Activated gamma-delta T cell treated with anti-CD3 and anti-CD28 coated beads, Interleukin-2, amount 50 U/mL, for 16 hours (primary cell): ENCODE data around the gene BOK.
"Not testable (repeated sequence)": the region's sequence is repeated elsewhere in the genome, so short reads cannot be mapped to it uniquely, and the experiment has no call there.

Experiments
- DNase-seq: peaks from one replicate; pipeline ENCODE4 v3.0.0-alpha.2; 2020; ENCODE audit warnings: low read depth

BOK gene

DNA sequence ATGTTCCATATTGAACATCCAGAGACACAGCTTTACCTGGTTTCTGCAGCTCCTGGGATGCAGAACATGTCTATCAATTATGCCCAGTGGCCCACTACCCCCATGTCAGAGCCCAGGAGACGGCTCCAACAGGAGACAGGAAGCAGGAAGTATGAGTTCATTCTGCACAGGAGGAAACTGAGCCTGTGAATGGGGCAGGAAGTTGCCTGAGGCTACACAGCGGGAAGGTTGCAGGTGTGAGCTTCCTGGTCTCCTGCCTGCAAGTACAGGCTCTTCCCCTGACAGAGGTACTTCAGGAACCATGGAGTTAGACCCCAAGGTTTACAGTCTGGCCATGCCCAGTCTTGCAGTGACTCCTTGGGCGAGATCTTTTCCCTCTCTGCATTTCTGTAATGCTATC is 2.8 kb upstream of the BOK start:
- no peak for DNase-seq

DNA sequence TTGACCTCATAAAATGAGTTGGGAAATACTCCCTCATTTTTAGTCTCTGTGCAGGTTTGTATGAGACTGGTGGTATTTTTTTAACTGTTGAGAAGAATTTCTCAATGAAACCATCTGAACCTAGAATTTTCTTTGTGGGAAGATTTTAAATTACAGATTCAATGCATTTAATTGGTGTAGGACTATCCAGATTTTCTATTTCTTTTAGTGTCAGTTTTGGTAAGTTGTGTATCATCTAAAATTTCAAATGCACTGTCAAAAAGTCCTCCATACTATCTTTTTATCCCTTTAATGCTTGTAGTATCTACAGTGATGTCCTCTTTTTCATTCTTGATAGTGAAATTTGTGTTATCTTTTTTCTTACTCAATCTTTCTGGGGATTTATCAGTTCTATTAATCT is 1.8 kb upstream of the BOK start:
- no peak for DNase-seq

DNA sequence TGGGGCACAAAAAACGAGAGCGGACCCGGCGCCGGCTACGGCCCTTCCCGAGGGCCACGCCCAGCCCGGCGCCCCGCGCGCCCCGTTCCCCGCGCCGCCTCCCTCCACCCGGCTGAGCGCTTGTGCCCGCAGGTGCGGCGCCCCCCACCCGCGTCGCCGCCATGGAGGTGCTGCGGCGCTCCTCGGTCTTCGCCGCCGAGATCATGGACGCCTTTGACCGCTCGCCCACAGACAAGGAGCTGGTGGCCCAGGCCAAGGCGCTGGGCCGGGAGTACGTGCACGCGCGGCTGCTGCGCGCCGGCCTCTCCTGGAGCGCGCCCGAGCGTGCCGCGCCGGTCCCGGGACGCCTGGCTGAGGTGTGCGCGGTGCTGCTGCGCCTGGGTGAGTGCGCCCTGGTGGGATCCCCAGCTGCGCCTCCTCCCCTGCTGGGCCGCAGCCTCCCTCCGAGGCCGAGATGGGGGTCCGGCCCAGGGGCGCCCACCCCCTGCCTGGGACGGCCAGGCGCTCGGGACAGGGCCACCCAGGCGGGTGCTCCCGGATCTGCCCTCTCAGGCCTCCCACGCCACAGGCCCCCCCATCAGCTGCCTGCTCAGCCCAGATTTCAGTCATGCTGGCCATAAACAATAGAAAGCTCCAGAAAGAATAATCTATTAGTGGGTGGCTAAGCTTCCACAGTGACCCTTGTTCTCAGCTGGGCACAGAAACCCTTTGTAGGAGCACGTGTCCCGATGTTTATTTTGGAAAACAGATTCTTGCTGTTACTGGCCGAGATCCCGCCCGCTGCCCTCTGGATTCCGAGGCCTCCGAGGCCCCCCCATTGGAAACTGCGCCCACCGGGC is 997 bp downstream of the BOK start:
- no peak for DNase-seq

DNA sequence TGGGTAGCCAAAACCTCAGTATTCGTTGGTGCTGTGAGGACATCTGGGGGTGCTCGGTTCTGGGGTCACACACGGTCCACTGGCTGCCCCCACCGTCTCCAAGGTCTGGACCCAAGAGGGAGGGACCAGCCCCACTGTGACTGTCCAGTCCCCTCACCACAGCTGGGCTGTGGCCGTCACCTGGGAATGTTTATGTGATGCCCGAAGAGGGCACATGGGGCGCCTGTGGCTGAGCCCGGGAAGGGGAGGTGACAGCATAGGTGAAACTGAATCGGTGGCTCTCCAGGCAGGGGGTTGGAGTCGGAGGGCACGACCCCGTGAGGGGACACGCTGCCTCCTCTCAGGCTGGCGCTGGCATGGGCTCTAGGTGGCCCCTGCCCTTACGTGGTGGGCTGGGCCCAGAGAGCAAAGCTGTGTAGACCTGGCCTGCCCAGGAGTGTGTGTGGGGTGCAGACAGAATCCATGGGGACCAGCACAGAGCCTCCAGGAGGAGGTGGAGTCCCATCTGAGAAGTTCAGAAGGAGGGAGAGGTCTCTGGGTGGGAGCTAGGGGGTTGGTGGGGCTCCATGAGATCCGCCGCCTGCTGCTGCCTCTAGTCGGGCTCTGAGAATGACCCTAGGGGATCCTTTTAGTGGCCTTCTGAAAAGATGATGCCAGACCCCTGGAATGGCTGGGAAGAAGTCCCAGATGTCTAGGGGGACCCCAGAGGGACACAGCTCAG is 1.8 kb downstream of the BOK start:
- no peak for DNase-seq

DNA sequence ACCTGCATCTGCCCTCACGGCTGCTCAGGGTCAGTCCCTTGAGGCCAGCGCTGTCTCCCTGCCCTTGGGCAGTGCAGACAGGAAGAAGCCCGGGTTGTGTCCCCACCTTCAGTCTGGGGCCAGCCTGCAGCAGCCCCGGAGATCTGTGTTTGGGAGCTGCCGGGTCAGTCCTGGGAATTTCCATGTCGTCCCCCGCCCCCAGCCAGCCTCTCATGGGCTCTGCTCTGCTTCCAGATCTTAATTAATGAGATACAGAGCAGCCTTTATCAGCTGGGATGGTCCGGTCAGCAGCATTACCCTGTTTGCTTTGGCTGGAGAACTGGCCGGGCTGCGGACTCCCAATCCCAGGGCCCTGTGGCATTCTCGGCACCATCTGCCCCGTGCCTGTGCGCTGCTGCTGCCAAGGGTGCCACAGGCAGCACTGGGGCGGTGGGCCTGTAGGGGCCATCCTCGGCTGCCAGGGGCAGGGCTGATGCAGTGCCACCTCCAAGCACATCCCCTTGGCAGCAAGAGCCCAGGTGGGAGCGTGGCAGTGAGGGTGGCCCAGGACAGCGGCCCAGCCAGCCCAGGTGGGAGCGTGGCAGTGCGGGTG is 2.4 kb downstream of the BOK start:
- DNase-seq = no peak

DNA sequence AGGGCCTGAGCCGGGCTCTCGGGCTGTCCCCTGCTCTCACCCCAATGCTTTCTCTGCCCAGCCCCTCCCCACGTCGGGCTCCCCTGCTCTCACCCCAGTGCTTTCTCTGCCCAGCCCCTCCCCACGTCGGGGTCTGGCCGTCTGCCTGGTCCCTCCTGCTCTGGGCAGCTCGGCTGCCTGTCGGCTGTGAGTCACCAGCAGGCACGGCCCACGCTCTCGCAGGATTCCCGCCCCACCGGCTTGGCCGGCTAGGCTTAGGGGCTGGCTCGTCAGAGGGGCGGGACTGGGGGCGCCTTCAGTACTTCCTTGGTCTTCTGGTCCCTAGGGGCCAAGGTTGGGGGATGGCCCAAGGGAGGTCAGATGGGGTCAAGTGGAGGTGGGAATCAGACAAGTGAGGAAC is 3.3 kb downstream of the BOK start:
- no peak for DNase-seq

DNA sequence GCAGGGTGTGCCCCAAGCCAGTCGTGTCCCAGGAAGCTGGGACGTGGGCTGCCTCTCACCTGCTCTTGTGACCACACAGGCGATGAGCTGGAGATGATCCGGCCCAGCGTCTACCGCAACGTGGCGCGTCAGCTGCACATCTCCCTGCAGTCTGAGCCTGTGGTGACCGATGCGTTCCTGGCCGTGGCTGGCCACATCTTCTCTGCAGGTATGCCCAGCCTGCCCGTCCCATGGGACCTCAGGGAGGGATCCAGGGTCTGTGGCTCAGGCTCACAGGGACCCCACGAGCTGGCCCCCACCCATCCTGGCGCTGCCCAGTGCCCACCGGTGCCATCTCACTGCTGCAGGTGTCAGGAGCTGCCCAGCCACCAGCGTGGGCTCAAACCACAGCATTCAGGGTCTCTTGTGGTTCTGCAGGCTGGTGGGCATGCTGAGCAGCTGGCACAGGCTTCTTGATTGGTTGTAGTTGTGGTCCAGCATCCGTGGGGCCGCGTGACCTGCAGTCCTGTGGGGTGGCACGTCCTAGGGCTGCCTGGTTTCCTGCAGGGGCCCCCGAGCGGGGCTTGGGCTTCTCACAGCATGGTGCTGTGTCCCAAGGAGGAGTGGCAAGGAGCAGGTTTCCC is 3.8 kb downstream of the BOK start:
- no peak for DNase-seq

DNA sequence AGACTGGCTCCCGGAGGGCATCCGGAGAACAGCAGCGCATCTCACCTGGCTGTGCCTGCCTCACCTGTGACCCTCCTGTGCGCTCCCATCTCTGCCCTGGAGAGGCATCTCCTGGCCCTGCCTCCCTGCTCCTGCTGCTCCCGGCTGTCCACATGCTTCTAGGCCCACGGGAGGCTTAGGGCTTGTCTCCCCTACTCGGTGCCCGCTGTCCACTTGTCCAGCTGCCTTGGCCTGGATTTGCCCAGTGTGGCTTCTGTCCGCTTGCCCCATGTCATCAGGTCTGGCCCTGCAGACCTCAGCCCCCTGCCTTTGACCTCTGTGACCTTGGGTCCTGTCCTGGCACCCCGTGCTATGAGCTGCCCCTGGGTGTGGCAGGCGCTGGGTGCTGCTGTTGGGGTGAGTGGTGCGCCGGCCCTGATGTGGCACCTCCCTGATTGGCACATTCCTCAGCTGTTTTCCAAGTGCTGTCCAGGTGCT is 4.5 kb downstream of the BOK start:
- no peak for DNase-seq

DNA sequence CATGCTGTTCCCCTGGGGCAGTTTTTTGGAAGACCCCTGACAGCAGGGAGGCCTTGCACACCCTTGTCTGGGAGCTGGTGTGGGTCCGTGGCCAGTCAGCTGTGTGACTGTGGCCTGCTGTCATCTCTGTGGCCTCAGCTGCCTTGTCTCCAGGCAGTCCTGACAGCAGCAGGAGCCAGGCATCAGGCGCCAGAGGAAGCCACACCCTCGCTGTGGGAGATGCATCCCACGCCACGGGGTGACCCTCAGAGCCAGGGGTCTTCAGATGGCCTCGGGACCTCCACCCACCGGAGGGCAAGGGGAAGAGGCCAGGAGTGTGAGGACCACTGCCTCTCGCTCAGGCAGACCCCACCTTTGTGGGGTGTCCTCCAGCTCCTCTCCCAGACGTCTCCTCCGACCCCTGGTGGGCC is 5.0 kb downstream of the BOK start:
- no peak for DNase-seq

DNA sequence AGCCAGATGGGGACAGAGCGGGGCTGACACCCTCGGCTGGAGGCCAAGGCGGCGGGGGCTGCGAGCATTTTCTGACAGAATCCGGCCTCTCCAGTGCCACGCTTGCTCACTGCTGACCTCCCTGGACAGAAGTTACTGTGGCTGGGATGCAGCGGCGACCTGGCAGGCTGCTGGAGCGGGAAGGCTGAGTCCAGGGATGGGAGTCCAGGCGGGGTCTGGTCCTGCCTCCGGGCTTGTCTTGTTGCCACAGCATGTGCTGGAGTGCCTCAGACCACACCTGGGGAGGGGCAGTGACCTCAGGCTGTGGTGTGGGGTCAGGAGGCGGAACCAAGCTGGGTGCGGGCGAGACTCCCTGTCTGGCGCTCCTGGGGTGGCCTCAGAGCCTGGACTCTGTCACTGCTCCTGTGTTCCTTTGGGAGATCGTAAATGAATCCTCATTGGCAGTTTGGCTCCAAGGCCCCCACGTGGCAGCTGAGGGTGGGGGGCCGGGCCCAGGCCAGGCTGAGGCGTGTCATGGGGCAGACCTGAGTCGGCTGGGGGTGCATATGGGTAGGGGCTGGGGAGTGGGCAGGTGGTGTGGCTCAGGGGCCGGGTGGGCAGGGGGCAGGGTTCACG is 5.5 kb downstream of the BOK start:
- DNase-seq = no peak

DNA sequence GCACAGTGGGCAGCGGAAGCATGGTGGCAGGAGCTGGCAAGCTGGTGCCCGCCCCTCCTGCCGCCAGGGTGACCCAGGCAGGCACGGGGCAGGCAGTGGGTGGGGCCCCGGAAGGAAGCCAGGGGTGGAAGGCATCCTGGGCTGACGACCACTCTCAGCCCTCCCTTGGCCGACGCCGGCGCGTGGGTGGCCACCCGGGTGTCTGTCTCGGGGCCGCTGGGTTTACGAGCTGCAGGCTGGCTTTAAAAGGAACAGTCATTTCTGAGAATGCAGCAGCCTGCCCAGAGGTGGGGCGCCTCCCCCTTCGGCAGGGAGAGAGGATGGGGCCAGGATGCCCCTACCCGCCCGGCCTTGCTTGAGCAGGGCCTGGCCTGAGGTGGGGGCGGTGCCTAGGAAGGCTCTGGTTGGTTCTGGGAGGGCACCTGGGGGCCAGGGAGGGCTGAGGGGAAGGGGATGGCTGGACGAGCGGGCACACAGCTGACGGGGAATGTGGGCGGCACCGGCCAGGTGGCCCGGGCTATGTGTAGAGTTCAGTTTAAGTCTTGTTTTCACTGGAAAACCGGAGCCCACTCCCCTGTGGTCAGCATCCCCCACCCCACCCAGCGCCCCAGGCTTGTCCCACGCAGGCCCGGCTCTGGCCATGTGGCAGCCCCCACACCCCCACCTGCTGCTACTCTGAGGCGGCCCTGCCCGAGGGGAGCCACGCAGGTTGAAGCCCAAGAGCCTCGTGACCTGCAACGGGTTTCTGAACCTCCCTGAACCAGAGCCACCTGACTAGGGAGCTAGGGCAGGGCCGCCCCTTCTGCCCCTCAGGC is 6.3 kb downstream of the BOK start:
- no peak for DNase-seq

DNA sequence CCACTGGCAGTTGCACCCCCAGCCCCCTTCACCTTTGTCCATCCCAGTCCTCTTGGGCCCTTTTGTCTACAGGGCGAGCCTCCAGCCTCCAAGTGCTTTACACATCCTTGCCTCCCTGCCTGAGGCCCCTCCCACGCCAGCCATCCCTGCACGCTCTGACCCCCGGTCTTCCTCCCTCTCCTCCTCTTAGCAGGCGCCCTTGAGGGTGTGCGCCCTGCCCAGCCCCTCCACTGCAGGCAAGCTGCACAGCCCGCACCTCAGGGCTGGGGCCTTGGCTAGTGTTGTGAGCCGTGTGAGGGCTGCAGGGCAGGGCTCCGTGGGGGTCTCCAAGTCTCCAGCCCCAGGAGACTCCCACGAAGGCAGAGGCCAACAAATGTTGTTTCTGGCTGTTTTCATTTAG is 6.9 kb downstream of the BOK start:
- DNase-seq = no peak

DNA sequence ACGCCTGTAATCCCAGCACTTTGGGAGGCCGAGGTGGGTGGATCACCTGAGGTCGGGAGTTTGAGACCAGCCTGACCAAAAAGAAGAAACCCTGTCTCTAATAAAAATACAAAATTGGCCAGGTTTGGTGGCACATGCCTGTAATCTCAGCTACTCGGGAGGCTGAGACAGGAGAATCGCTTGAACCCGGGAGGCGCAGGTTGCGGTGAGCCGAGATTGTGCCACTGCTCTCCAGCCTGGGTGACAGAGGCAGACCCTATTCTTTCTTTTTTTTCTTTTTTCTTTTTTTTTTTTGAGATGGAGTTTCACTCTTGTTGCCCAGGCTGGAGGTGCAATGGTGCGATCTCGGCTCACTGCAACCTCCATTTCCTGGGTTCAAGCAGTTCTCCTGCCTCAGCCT is 7.5 kb downstream of the BOK start:
- DNase-seq = not testable (repeated sequence)

DNA sequence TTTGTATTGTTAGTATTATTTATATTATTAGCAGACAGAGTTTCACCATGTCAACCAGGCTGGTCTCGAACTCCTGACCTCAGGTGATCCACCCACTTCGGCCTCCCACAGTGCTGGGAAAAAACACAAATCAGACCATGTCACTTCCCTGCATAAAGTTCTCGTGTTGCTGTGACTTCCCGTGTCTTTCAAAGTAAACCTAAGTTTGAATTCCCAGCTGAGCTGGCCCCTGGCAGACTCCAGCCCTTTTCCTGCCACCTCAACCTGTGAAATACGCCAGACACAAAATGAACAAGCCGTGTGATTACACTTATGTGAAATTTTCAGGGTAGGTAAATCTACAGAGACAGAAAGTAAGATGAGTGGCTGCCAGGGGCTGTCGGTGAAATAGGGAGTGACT is 7.9 kb downstream of the BOK start:
- no peak for DNase-seq

DNA sequence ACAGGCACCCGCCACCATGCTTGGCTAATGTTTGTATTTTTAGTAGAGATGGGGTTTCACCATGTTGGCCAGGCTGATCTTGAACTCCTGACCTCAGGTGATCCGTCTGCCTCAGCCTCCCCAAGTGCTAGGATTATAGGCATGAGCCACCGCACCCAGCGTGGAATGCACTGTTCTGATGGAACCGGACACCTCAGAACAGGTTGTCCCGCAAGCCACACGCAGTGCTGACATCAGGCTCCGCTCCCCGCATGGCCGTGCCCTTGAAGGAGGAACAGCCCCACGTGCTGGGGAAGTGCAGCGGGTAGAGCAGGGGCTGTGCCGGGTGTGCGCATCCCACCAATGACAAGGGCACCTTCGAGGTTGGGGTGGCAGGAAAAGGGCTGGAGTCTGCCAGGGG is 8.7 kb downstream of the BOK start:
- not testable (repeated sequence) for DNase-seq

DNA sequence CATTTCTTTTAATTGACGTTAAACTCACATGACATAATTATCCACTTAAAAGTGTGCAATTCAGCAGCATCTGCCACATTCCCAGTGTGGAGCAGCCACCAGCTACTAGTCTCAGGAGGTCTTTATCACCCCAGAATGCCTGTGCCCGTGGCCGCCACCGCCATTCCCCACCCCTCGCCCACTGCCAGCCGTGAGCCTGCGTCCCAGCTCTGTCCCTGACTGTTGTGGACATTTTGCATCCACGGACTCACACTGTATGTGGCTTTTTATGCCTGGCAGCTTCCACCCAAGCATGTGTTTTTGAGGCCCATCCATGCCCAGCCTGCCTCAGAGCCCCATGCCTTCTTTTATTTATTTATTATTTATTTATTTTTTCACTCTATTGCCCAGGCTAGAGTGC is 9.2 kb downstream of the BOK start:
- no peak for DNase-seq

DNA sequence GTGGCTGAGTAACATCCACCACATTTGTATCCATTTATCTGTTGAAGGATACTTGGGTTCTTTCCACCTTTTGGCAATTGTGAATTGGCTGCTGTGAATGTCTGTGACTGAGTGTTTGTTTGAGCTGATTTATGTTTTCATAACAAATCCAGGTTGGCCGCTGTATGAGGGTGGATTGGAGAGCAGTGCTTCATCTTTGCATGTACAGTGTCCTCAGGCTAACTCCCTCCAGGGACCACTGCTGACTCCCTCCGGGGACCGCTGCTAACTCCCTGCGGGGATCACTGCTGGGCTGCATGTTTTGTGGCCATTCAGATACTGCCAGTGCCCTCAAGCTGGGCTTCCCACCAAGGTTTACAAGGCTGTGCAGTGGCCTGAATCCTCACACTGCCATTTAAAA is 10.2 kb downstream of the BOK start:
- no peak for DNase-seq

DNA sequence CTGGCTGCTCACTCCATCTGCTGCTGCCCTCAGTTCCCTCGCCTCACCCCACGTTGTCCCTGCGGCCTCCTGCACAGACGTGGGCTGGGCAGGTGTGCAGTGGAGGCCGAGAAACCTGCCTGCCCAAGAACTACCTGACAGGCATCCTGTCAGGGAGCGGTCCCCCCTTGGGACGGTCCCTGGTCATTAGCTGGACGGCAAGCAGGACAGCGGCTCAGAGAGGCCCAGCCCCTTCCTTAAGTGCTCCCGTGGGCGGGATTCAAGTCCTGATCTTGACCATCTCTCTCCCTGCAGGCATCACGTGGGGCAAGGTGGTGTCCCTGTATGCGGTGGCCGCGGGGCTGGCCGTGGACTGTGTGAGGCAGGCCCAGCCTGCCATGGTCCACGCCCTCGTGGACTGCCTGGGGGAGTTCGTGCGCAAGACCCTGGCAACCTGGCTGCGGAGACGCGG is 11.3 kb downstream of the BOK start:
- no peak for DNase-seq

DNA sequence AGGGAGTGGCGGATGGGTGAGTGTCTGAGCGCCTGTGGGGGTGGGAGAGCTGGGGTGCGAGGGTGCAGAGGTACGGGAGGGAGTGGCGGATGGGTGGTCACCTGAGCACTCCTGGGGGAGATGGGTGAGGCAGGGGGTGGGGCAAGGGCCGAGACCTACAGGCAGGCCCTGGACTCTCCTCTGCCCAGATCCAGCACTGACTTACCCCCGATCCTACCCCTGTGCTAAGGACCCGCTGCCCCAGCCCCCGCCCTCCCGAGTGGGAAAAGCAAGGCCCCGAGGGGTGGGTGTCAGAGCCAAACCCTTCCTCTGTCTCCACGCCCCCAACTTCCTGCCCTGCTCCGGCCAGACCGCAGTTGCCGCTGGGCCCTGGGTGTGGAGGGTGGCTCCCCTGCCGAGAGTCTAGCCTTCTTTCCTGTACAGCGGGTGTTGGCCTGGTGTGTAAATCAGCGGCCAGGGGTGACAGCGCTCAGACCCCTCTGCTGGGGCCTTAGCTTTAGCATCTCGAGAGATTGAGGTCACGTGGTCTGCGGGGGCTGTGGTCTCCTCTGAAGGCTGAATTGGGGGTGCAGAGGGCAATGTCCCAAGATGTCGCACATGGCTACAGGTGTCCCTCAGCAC is 12.5 kb downstream of the BOK start:
- DNase-seq = no peak

DNA sequence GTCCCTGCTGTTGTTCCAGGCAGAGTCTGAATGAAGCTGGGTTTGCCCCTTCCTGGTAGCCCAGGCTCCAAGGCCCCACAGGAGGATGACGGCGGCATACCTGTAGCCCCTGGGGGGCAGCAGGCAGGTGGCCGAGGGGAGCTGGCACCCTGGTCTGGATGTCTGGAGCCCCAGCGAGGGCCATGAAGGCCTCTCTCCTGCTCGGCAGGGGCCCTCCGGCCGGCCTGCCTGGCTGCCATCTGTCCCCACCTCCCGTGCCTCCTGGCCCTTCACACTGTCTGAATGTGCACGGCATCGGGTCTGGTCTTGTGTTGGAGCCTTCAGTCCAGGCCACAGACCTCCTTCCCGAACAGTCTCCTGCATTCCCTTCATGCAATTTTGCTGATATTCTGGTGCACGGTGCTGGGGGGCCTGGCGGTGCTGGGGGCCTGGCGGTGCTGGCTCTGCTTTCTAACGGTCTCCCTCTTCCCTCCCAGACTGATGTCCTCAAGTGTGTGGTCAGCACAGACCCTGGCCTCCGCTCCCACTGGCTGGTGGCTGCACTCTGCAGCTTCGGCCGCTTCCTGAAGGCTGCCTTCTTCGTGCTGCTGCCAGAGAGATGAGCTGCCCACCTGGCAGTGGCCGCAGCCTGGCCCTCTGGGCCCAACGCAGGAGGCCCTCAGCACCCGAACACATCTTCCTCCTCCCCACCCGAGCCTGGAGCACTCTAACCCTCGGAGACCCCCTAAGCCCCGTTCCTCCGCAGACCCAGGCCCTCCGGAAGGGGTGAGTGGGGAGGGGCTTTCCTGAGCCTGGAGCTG is 13.5 kb downstream of the BOK start:
- DNase-seq = no peak
